SK-N-SH (cell line): Measurements from ENCODE around the gene CNIH3. TPM values are rescaled to one million over a fixed set of nuclear protein-coding genes. Genes with fewer than 3 reads are reported as not detected.

Experiments used
- CTCF ChIA-PET: fragments of 300-600, 350-600 bp; formaldehyde crosslinking; extraction: SDS; loops from one replicate; lab custom pipeline; 2021; lab: Yijun Ruan, JAX
- POLR2A ChIA-PET: fragments of 350-600 bp; sonication (Branson Sonifier 250); formaldehyde crosslinking; extraction: SDS; loops from one replicate; lab custom pipeline; 2020; ENCODE audit warnings: antibody characterized with exemption, inconsistent platforms; lab: Yijun Ruan, JAX
- DNase-seq: peaks from one replicate; pipeline ENCODE4 v3.0.0; 2012
- H2AFZ ChIP-seq: fragments of 200-600 bp; sonication (generic); 2 replicates; pipeline ENCODE4 v1.8.1; 2016; ENCODE audit warnings: antibody characterized with exemption, mild to moderate bottlenecking, low read depth
- H3F3A ChIP-seq: fragments of 200-600 bp; sonication (generic); replicated peaks from 2 replicates; pipeline ENCODE3; 2016; ENCODE audit warnings: antibody characterized with exemption, mild to moderate bottlenecking; ENCODE audit not compliant: insufficient read depth
- H3K27ac ChIP-seq, 2 experiments: fragments of 200-500 bp in 1 of 2; fragments of 200-600 bp in 1 of 2; sonication (Bioruptor generic) in 1 of 2; sonication (generic), shearing (Covaris generic) in 1 of 2; 2 replicates each; pipeline versions ENCODE4 v1.5.1 to v1.6.1; 2014 to 2016; ENCODE audit warnings: low read depth in 2 of 2, inconsistent platforms in 1 of 2, low read length in 1 of 2, mild to moderate bottlenecking in 1 of 2, mixed read lengths in 1 of 2
- H3K27me3 ChIP-seq: fragments of 200-600 bp; sonication (generic), shearing (Covaris generic); 2 replicates; pipeline ENCODE4 v1.6.1; 2016; ENCODE audit warnings: mixed run types; ENCODE audit not compliant: insufficient read depth
- H3K36me3 ChIP-seq, 2 experiments: fragments of 200-500 bp in 1 of 2; fragments of 200-600 bp in 1 of 2; sonication (Bioruptor generic) in 1 of 2; sonication (generic) in 1 of 2; replicated peaks in 1 of 2; 2 replicates each; pipeline versions ENCODE3 to v1.5.1; 2014 to 2016; ENCODE audit warnings: low read length in 1 of 2, mild to moderate bottlenecking in 1 of 2; ENCODE audit not compliant: insufficient read depth in 2 of 2, control insufficient read depth in 1 of 2
- H3K4me1 ChIP-seq, 2 experiments: fragments of 200-500 bp in 1 of 2; fragments of 200-600 bp in 1 of 2; sonication (Bioruptor generic) in 1 of 2; sonication (generic), shearing (Covaris generic) in 1 of 2; 2 replicates each; pipeline versions ENCODE4 v1.5.1 to v1.6.1; 2014 to 2016; ENCODE audit warnings: low read depth in 1 of 2, low read length in 1 of 2, mixed run types in 1 of 2; ENCODE audit not compliant: insufficient read depth in 2 of 2, control insufficient read depth in 1 of 2
- H3K4me2 ChIP-seq: fragments of 200-600 bp; sonication (generic), shearing (Covaris generic); 2 replicates; pipeline ENCODE4 v1.6.1; 2017; ENCODE audit warnings: mixed run types
- H3K4me3 ChIP-seq, 2 experiments: fragments of 200-500 bp in 1 of 2; fragments of 200-600 bp in 1 of 2; sonication (Bioruptor generic) in 1 of 2; sonication (generic), shearing (Covaris generic) in 1 of 2; 2 replicates each; pipeline versions ENCODE4 v1.5.1 to v1.8.1; 2014 to 2016; ENCODE audit warnings: low read depth in 2 of 2, inconsistent platforms in 1 of 2, low read length in 1 of 2, mild to moderate bottlenecking in 1 of 2, mixed read lengths in 1 of 2, moderate library complexity in 1 of 2
- H3K79me2 ChIP-seq: fragments of 200-600 bp; sonication (generic); 2 replicates; pipeline ENCODE4 v1.8.1; 2017; ENCODE audit warnings: mild to moderate bottlenecking; ENCODE audit not compliant: insufficient read depth
- H3K9ac ChIP-seq: fragments of 200-600 bp; sonication (generic); 2 replicates; pipeline ENCODE4 v1.6.1; 2017; ENCODE audit warnings: mixed run types
- H3K9me2 ChIP-seq: fragments of 200-600 bp; sonication (generic); 2 replicates; pipeline ENCODE4 v1.6.1; 2017; ENCODE audit warnings: mixed run types
- H3K9me3 ChIP-seq: fragments of 200-600 bp; sonication (generic); 2 replicates; pipeline ENCODE4 v1.6.1; 2017; ENCODE audit warnings: mixed run types, mild to moderate bottlenecking, moderate library complexity
- H4K20me1 ChIP-seq: fragments of 200-600 bp; sonication (generic); 2 replicates; pipeline ENCODE4 v1.6.1; 2017; ENCODE audit warnings: mild to moderate bottlenecking, mixed run types; ENCODE audit not compliant: insufficient read depth
- CHD2 ChIP-seq: fragments of 150-350 bp; IDR thresholded peaks from 2 replicates; pipeline ENCODE4 v1.6.1; 2018; ENCODE audit warnings: low read length; ENCODE audit not compliant: partially characterized antibody
- GATA2 ChIP-seq: sonication (generic); formaldehyde crosslinking; IDR thresholded peaks from 2 replicates; pipeline ENCODE4 v1.5.0; 2020; ENCODE audit warnings: mild to moderate bottlenecking, missing genetic modification reagents
- NFIC ChIP-seq: IDR thresholded peaks from 2 replicates; pipeline ENCODE4 v1.4.0; 2012; ENCODE audit warnings: borderline replicate concordance
- TCF12 ChIP-seq: IDR thresholded peaks from 2 replicates; pipeline ENCODE4 v1.4.0; 2012
- WGBS: methylation state at CpG from one replicate; pipeline ENCODE4 v1.1.6; 2017; ENCODE audit warnings: low lambda C conversion rate; 5-methylcytosine and 5-hydroxymethylcytosine counted together
- polyA plus RNA-seq, 3 experiments: library from polyadenylated mRNA; depleted of rRNA; stranded (reverse); fragments of >200 nt; gene quantifications; 2 replicates each; pipeline ENCODE4 v1.2.3, GENCODE V29; 2012
- TF ChIP-seq, protein P1 (sequence below): fragments of 150-350 bp; IDR thresholded peaks from 2 replicates; pipeline ENCODE4 v1.6.1; 2017; ENCODE audit warnings: antibody characterized with exemption, low read length, low read depth, borderline replicate concordance
- TF ChIP-seq, protein P2 (sequence below): IDR thresholded peaks from 2 replicates; pipeline ENCODE4; 2012
- TF ChIP-seq, protein P3 (sequence below): IDR thresholded peaks from 2 replicates; pipeline ENCODE4 v1.6.1; 2012; ENCODE audit warnings: mild to moderate bottlenecking, low read depth, low read length, moderate library complexity
- TF ChIP-seq, protein P4 (sequence below): IDR thresholded peaks from 2 replicates; pipeline ENCODE4 v1.4.0; 2012; ENCODE audit warnings: low read depth, borderline replicate concordance
- TF ChIP-seq, protein P5 (sequence below): IDR thresholded peaks from 2 replicates; pipeline ENCODE4 v1.4.0; 2012; ENCODE audit warnings: low read depth

The CNIH3 gene
- polyA plus RNA-seq, 1 of the 3 experiments (the other 2 are of a cell fraction): 18.8 TPM

DNA sequence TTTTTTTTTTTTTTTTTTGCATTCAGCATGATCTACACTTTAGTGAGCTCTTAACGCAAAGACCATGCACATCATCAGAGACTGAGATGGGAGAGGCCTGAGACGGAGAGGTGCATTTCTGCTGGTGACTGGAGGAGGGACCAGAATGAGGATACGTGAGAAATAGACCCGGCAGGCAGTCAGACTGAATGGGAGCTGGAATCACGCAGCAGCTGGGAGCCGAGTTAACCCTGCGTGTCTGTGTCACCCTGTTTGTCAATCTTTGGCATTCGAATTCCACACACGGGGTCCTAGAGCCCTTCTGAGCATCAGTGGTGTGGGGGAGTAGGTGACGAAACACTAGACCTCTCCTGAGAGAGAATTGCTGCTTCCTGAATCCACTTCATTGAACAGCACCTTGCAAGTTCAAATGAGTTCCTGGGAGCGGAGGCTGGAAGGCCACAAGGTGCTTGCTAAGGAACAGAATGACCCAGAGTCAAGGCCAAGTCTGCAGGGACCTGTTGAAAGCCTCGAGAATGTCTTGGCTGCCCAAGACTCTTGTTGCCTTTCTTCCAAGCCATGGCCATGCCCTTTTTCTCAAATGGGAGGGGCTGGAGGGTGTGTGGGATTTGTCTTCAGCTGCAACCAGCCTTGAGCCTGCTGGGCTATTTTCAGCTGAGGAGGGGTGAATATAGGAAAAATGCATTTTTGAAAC lies 123.3 kb downstream of the CNIH3 start (continued):
- TF ChIP-seq GATA2: no peak
- no peak for TF ChIP-seq NFIC
- TF ChIP-seq, protein P1, sequence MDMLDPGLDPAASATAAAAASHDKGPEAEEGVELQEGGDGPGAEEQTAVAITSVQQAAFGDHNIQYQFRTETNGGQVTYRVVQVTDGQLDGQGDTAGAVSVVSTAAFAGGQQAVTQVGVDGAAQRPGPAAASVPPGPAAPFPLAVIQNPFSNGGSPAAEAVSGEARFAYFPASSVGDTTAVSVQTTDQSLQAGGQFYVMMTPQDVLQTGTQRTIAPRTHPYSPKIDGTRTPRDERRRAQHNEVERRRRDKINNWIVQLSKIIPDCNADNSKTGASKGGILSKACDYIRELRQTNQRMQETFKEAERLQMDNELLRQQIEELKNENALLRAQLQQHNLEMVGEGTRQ: no peak
- TF ChIP-seq, protein P2, sequence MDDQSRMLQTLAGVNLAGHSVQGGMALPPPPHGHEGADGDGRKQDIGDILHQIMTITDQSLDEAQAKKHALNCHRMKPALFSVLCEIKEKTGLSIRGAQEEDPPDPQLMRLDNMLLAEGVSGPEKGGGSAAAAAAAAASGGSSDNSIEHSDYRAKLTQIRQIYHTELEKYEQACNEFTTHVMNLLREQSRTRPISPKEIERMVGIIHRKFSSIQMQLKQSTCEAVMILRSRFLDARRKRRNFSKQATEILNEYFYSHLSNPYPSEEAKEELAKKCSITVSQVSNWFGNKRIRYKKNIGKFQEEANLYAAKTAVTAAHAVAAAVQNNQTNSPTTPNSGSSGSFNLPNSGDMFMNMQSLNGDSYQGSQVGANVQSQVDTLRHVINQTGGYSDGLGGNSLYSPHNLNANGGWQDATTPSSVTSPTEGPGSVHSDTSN: no peak

DNA sequence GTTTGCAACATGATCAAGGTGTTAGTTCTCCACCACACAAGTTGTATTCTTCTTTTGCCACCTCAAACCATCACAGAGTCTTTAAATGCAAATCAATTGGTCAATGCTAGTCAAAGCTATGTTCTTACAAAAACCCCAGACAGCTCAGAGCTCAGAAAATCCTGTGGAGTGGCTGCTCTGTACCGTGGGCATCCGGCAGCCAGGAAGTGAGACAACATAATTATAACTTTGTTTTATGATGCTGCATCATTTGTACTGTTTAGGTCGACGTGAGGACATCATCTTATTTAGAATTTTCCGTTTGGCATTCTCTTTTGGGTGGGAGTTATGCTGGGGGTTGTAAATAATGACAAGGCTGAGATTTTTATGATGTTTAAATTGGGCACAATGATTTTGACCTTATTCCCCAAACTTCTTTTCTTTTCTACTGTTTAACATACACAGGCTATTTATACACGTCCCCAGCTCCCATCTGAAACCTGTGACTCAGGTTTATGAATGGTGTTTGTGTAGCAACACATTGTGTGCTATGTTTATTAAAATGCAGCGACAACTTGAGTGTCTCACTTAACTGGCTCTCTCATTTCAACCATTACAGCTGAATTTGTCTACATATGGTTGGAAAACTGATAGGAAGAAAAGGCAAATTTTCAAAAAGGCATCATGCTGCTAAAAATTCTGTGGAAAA lies 124.0 kb downstream of the CNIH3 start:
- Histone ChIP-seq H3F3A (no peaks in the 10 kb centered on the region), H3K4me1 (no peaks in the 10 kb centered on the region; a peak in 1 of 4 replicates), H3K9me2 (no peaks in the 10 kb centered on the region), H3K9me3 (no peaks in the 10 kb centered on the region), H3K36me3 (peaks cover 5 to 17% of the 10 kb centered on the region in 2 experiments), H3K4me3 (no peak overlapping the region), H2AFZ (no peak overlapping the region), H4K20me1 (no peaks in the 10 kb centered on the region), H3K79me2 (no peaks in the 10 kb centered on the region), H3K27me3 (no peaks in the 10 kb centered on the region), H3K27ac (no peak overlapping the region), H3K9ac (no peak overlapping the region), H3K4me2 (no peak overlapping the region)
- ChIA-PET POLR2A (no interaction called here), CTCF (no interaction called here)
- TF ChIP-seq, protein P3, sequence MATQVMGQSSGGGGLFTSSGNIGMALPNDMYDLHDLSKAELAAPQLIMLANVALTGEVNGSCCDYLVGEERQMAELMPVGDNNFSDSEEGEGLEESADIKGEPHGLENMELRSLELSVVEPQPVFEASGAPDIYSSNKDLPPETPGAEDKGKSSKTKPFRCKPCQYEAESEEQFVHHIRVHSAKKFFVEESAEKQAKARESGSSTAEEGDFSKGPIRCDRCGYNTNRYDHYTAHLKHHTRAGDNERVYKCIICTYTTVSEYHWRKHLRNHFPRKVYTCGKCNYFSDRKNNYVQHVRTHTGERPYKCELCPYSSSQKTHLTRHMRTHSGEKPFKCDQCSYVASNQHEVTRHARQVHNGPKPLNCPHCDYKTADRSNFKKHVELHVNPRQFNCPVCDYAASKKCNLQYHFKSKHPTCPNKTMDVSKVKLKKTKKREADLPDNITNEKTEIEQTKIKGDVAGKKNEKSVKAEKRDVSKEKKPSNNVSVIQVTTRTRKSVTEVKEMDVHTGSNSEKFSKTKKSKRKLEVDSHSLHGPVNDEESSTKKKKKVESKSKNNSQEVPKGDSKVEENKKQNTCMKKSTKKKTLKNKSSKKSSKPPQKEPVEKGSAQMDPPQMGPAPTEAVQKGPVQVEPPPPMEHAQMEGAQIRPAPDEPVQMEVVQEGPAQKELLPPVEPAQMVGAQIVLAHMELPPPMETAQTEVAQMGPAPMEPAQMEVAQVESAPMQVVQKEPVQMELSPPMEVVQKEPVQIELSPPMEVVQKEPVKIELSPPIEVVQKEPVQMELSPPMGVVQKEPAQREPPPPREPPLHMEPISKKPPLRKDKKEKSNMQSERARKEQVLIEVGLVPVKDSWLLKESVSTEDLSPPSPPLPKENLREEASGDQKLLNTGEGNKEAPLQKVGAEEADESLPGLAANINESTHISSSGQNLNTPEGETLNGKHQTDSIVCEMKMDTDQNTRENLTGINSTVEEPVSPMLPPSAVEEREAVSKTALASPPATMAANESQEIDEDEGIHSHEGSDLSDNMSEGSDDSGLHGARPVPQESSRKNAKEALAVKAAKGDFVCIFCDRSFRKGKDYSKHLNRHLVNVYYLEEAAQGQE: no peak
- TF ChIP-seq, protein P4, sequence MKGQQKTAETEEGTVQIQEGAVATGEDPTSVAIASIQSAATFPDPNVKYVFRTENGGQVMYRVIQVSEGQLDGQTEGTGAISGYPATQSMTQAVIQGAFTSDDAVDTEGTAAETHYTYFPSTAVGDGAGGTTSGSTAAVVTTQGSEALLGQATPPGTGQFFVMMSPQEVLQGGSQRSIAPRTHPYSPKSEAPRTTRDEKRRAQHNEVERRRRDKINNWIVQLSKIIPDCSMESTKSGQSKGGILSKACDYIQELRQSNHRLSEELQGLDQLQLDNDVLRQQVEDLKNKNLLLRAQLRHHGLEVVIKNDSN: no peak
- TF ChIP-seq, protein P5, sequence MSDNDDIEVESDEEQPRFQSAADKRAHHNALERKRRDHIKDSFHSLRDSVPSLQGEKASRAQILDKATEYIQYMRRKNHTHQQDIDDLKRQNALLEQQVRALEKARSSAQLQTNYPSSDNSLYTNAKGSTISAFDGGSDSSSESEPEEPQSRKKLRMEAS: no peak
- TF ChIP-seq TCF12 (no peak), GATA2 (no peak), CHD2 (no peak)
- 78% methylated on average over 7 of the region's 7 CpGs for WGBS
- DNase-seq: no peak
